B cell (primary cell): ENCODE data around the gene ADAMTS13. TPM values are rescaled to one million over a fixed set of nuclear protein-coding genes. Genes with fewer than 3 reads are reported as not detected.
"Not testable (repeated sequence)": the region's sequence is repeated elsewhere in the genome, so short reads cannot be mapped to it uniquely, and the experiment has no call there.

Experiments
- ATAC-seq: fragments of 200-7000 bp; cut with Tn5 transposase; one replicate; pipeline ENCODE4 v1.10.0; 2021; ENCODE audit warnings: low read depth, mild to moderate bottlenecking, moderate number of reproducible peaks, moderate library complexity
- CTCF ChIA-PET: fragments of 350-600 bp; sonication (Branson Sonifier 250); formaldehyde crosslinking; loops from one replicate; lab custom pipeline; 2021; ENCODE audit warnings: antibody characterized with exemption, inconsistent platforms; lab: Charles Lee
- POLR2A ChIA-PET: fragments of 350-600 bp; sonication (Branson Sonifier 250); formaldehyde crosslinking; loops from one replicate; lab custom pipeline; 2021; ENCODE audit warnings: antibody characterized with exemption; lab: Charles Lee
- DNase-seq: peaks from one replicate; pipeline ENCODE4 v3.0.0; 2013
- H2AFZ ChIP-seq: 2 replicates; pipeline ENCODE4 v1.6.1; 2012; ENCODE audit warnings: mild to moderate bottlenecking, low read depth, low read length; ENCODE audit not compliant: insufficient read depth, poor library complexity, severe bottlenecking
- H3K27ac ChIP-seq, 2 donors: 1 replicate in 1 of 2; 2 replicates in 1 of 2; pipeline ENCODE4 v1.5.1; 2012 to 2013; ENCODE audit warnings: low read length in 2 of 2, mild to moderate bottlenecking in 2 of 2, moderate library complexity in 1 of 2
- H3K27me3 ChIP-seq, 4 experiments: fragments of 200-600 bp in 1 of 4; sonication (generic) in 1 of 4; replicated peaks in 1 of 4; 1 replicate in 2 of 4; 2 replicates in 2 of 4; pipeline versions ENCODE4 v1.6.1 to v1.7.0; 2013 to 2016; ENCODE audit warnings: low read length in 3 of 4, mild to moderate bottlenecking in 2 of 4, mixed read lengths in 1 of 4, moderate library complexity in 1 of 4; ENCODE audit not compliant: insufficient read depth in 4 of 4, control insufficient read depth in 3 of 4; ENCODE audit errors: control extremely low read depth in 1 of 4
- H3K36me3 ChIP-seq, 2 experiments: replicated peaks in 1 of 2; 1 replicate in 1 of 2; 2 replicates in 1 of 2; pipeline versions ENCODE4 v1.6.1 to v1.7.1; 2013; ENCODE audit warnings: low read length in 1 of 2; ENCODE audit not compliant: insufficient read depth in 2 of 2, control insufficient read depth in 1 of 2; ENCODE audit errors: control extremely low read depth in 1 of 2, extremely low read depth in 1 of 2
- H3K4me1 ChIP-seq, 2 donors: fragments of 200-600 bp in 1 of 2; sonication (generic) in 1 of 2; 1 replicate in 1 of 2; 2 replicates in 1 of 2; pipeline versions ENCODE4 v1.5.1 to v1.6.1; 2013 to 2017; ENCODE audit warnings: low read length in 2 of 2; ENCODE audit not compliant: control insufficient read depth in 2 of 2, insufficient read depth in 2 of 2
- H3K4me2 ChIP-seq: replicated peaks from 2 replicates; pipeline ENCODE3; 2012; ENCODE audit warnings: mild to moderate bottlenecking, low read depth, low read length; ENCODE audit not compliant: poor library complexity, severe bottlenecking
- H3K4me3 ChIP-seq, 5 experiments: fragments of 200-600 bp in 1 of 5; sonication (generic) in 1 of 5; 1 replicate in 3 of 5; 2 replicates in 2 of 5; pipeline versions ENCODE4 v1.5.1 to v1.7.0; 2011 to 2016; ENCODE audit warnings: low read length in 4 of 5, mild to moderate bottlenecking in 4 of 5, low read depth in 2 of 5, control low read depth in 1 of 5, moderate library complexity in 1 of 5; ENCODE audit not compliant: insufficient read depth in 1 of 5; ENCODE audit errors: control extremely low read depth in 1 of 5, extremely low read depth in 1 of 5
- H3K79me2 ChIP-seq: fragments of 200-600 bp; sonication (generic); one replicate; pipeline ENCODE4 v1.6.0; 2016; ENCODE audit warnings: low read length; ENCODE audit not compliant: control insufficient read depth, insufficient read depth
- H3K9ac ChIP-seq: fragments of 200-600 bp; sonication (generic); 2 replicates; pipeline ENCODE4 v1.6.1; 2017; ENCODE audit warnings: mild to moderate bottlenecking, low read length, moderate library complexity
- H3K9me3 ChIP-seq, 3 donors: one replicate each; pipeline versions ENCODE4 v1.6.1 to v1.7.1; 2013; ENCODE audit warnings: low read length in 2 of 3; ENCODE audit not compliant: control insufficient read depth in 2 of 3, insufficient read depth in 1 of 3; ENCODE audit errors: control extremely low read depth in 1 of 3
- H4K20me1 ChIP-seq: 2 replicates; pipeline ENCODE4 v1.6.0; 2012; ENCODE audit warnings: mild to moderate bottlenecking, low read length; ENCODE audit not compliant: insufficient read depth, control insufficient read depth, poor library complexity, severe bottlenecking
- H3K27ac Mint-ChIP-seq: one replicate; pipeline ENCODE4 v1.8.0; 2021; ENCODE audit warnings: mixed read lengths
- H3K27me3 Mint-ChIP-seq: one replicate; pipeline ENCODE4 v1.8.0; 2021; ENCODE audit warnings: mixed read lengths
- H3K4me1 Mint-ChIP-seq: one replicate; pipeline ENCODE4 v1.8.0; 2021; ENCODE audit warnings: mixed read lengths
- H3K4me3 Mint-ChIP-seq: one replicate; pipeline ENCODE4 v1.8.0; 2021; ENCODE audit warnings: mixed read lengths
- H3K9me3 Mint-ChIP-seq: one replicate; pipeline ENCODE4 v1.8.0; 2022; ENCODE audit warnings: mixed read lengths; ENCODE audit not compliant: insufficient read depth
- EZH2 ChIP-seq: IDR thresholded peaks from 2 replicates; pipeline ENCODE4 v1.6.1; 2012; ENCODE audit warnings: borderline replicate concordance, low read depth, mild to moderate bottlenecking, moderate library complexity, low read length; ENCODE audit not compliant: insufficient read depth, poor library complexity, severe bottlenecking
- WGBS: methylation state at CpG from one replicate; pipeline ENCODE4 v1.1.5; 2013; ENCODE audit warnings: missing lambda C conversion rate; ENCODE audit not compliant: insufficient coverage; 5-methylcytosine and 5-hydroxymethylcytosine counted together
- intact Hi-C: fragments of 100-400 bp; cut with micrococcal nuclease; formaldehyde crosslinking; loops from one replicate; pipeline ENCODE4 v1.10.0; 2022
- polyA plus RNA-seq: library from polyadenylated mRNA; depleted of rRNA; stranded (reverse); fragments of >200 nt; gene quantifications from 2 replicates; pipeline ENCODE4 v1.2.3, GENCODE V29; 2012
- total RNA-seq, 2 donors: library from RNA; stranded (reverse); fragments of 120-200 nt in 1 of 2; gene quantifications; 1 replicate in 1 of 2; 2 replicates in 1 of 2; pipeline versions ENCODE4 v1.2.3 to v1.2.4, GENCODE V29; 2013 to 2022
- TF ChIP-seq, protein P1 (sequence below): fragments of 200-600 bp; IDR thresholded peaks from one replicate; pipeline ENCODE4 v1.8.0; 2022; ENCODE audit warnings: antibody characterized with exemption, mild to moderate bottlenecking

The ADAMTS13 gene
- total and polyA plus RNA-seq, 2 donors (not counting 1 experiment from before 2014, with no cell fraction given): 2.5 to 5.7 TPM

GRCh38 chr9:133392308-133392707 lies 29.9 kb upstream of the ADAMTS13 start:
- H3K4me2 ChIP-seq, DNase-seq, H3K79me2 ChIP-seq, H3K9me3 Mint-ChIP-seq, H3K27ac Mint-ChIP-seq, H3K9ac ChIP-seq, H4K20me1 ChIP-seq, H3K36me3 ChIP-seq, H3K4me1 Mint-ChIP-seq, H3K27me3 Mint-ChIP-seq, intact Hi-C loops, H2AFZ ChIP-seq, POLR2A ChIA-PET, H3K9me3 ChIP-seq, H3K4me1 ChIP-seq, H3K4me3 ChIP-seq, ATAC-seq, H3K4me3 Mint-ChIP-seq, CTCF ChIA-PET, H3K27ac ChIP-seq: not testable (repeated sequence)
- H3K27me3 ChIP-seq: peaks cover 0 to 12% (median 0%) of the 10 kb centered on the region in 4 experiments
- WGBS: 94% methylated on average over 3 of the region's 3 CpGs

GRCh38 chr9:133393399-133393798 lies 28.8 kb upstream of the ADAMTS13 start:
- H3K9ac ChIP-seq: no peak overlapping the region
- peaks cover 8% of the 10 kb centered on the region for H3K27me3 Mint-ChIP-seq
- no peak overlapping the region for H3K4me2 ChIP-seq
- no peak for ATAC-seq
- peaks cover 0 to 12% (median 0%) of the 10 kb centered on the region in 4 experiments for H3K27me3 ChIP-seq
- CTCF ChIA-PET: no interaction called here
- TF ChIP-seq EZH2: no peak
- TF ChIP-seq, protein P1, sequence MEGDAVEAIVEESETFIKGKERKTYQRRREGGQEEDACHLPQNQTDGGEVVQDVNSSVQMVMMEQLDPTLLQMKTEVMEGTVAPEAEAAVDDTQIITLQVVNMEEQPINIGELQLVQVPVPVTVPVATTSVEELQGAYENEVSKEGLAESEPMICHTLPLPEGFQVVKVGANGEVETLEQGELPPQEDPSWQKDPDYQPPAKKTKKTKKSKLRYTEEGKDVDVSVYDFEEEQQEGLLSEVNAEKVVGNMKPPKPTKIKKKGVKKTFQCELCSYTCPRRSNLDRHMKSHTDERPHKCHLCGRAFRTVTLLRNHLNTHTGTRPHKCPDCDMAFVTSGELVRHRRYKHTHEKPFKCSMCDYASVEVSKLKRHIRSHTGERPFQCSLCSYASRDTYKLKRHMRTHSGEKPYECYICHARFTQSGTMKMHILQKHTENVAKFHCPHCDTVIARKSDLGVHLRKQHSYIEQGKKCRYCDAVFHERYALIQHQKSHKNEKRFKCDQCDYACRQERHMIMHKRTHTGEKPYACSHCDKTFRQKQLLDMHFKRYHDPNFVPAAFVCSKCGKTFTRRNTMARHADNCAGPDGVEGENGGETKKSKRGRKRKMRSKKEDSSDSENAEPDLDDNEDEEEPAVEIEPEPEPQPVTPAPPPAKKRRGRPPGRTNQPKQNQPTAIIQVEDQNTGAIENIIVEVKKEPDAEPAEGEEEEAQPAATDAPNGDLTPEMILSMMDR: no peak
- no peak overlapping the region for H3K27ac ChIP-seq
- 100% methylated on average over 3 of the region's 3 CpGs for WGBS
- H3K9me3 Mint-ChIP-seq: no peaks in the 10 kb centered on the region
- H3K4me3 Mint-ChIP-seq: no peak overlapping the region
- intact Hi-C loops: no loop called here
- no peak overlapping the region for H2AFZ ChIP-seq
- H3K9me3 ChIP-seq: no peaks in the 10 kb centered on the region
- no peaks in the 10 kb centered on the region for H3K4me1 Mint-ChIP-seq
- POLR2A ChIA-PET: no interaction called here
- H3K4me1 ChIP-seq: no peaks in the 10 kb centered on the region
- no peaks in the 10 kb centered on the region for H3K79me2 ChIP-seq
- H4K20me1 ChIP-seq: no peaks in the 10 kb centered on the region
- DNase-seq: no peak
- no peak overlapping the region for H3K27ac Mint-ChIP-seq
- no peak overlapping the region for H3K4me3 ChIP-seq
- H3K36me3 ChIP-seq: no peaks in the 10 kb centered on the region
